K562 (cell line): Measurements from ENCODE around the gene SF3A2.

ENCODE experiments used
- L3MBTL2 ChIP-seq: fragments of 450-650 bp; IDR thresholded peaks from 2 replicates; pipeline ENCODE4 v1.6.1; 2016; ENCODE audit warnings: mild to moderate bottlenecking, moderate library complexity
- SMC3 ChIP-seq: conservative IDR thresholded peaks from 2 replicates; pipeline ENCODE4 v1.6.1; 2011; ENCODE audit warnings: low read depth, low read length, improper control_type of control experiment; ENCODE audit not compliant: insufficient read depth
- SNRNP70 ChIP-seq: fragments of 200-400 bp; formaldehyde crosslinking; optimal IDR thresholded peaks from 2 replicates; pipeline ENCODE3; 2017; ENCODE audit warnings: low read depth, low read length
- TEAD1 ChIP-seq, 2 experiments: fragments of 450-650 bp in 1 of 2; sonication (generic) in 1 of 2; formaldehyde crosslinking; IDR thresholded peaks; 2 replicates each; pipeline versions ENCODE4 v1.4.0 to v1.8.0; 2020 to 2022; ENCODE audit warnings: mild to moderate bottlenecking in 2 of 2, missing genetic modification reagents in 1 of 2

GRCh38 chr19:2209408-2209807 lies 27.2 kb upstream of the SF3A2 start:
- no peak for TF ChIP-seq SMC3
- no peak for TF ChIP-seq SNRNP70
- TF ChIP-seq TEAD1 (CRISPR knock-in tag; IDR thresholded peaks at IDR 0.05) = no peak
- no peak for TF ChIP-seq L3MBTL2
